Ecto neural progenitor cell (in vitro differentiated cells): Measurements from ENCODE around the gene KCNQ1.

Source experiments
- DNase-seq: peaks from one replicate; pipeline ENCODE4 v3.0.0-alpha.2; 2018; ENCODE audit warnings: low spot score

The KCNQ1 gene

GRCh38 chr11:2511421-2512369 lies 66.9 kb downstream of the KCNQ1 start:
- DNase-seq, result peak; percentile 36

- DNase-seq, result peak; percentile 39
Measured at GRCh38 chr11:2512431-2513407, 67.9 kb downstream of the KCNQ1 start.

GRCh38 chr11:2513441-2513840 lies 68.6 kb downstream of the KCNQ1 start:
- DNase-seq, result peak; percentile 36

- DNase-seq, result peak; percentile 20
Measured at GRCh38 chr11:2515401-2516275, 70.8 kb downstream of the KCNQ1 start.

GRCh38 chr11:2516276-2517015 lies 71.6 kb downstream of the KCNQ1 start:
- peak; percentile 31 for DNase-seq

GRCh38 chr11:2517016-2517385 lies 72.2 kb downstream of the KCNQ1 start:
- peak; percentile 33 for DNase-seq

- DNase-seq, result peak; percentile 32
Measured at GRCh38 chr11:2517386-2518064, 72.7 kb downstream of the KCNQ1 start.

- DNase-seq, result peak; percentile 42
Measured at GRCh38 chr11:2518111-2518982, 73.5 kb downstream of the KCNQ1 start.

GRCh38 chr11:2518983-2519340 lies 74.2 kb downstream of the KCNQ1 start:
- DNase-seq, result peak; percentile 34

- no peak for DNase-seq
Measured at GRCh38 chr11:2519517-2519861, 74.7 kb downstream of the KCNQ1 start.

GRCh38 chr11:2519862-2520735 lies 75.3 kb downstream of the KCNQ1 start:
- peak; percentile 46 for DNase-seq

GRCh38 chr11:2520736-2521035 lies 75.9 kb downstream of the KCNQ1 start:
- DNase-seq, result peak; percentile 23

GRCh38 chr11:2521081-2521732 lies 76.4 kb downstream of the KCNQ1 start:
- peak; percentile 35 for DNase-seq

- peak; percentile 44 for DNase-seq
Measured at GRCh38 chr11:2521733-2522630, 77.2 kb downstream of the KCNQ1 start.

- peak; percentile 44 for DNase-seq
Measured at GRCh38 chr11:2522631-2523255, 77.9 kb downstream of the KCNQ1 start.

- DNase-seq, result peak; percentile 42
Measured at GRCh38 chr11:2523821-2524391, 79.1 kb downstream of the KCNQ1 start.
